HG03378 (cell line): ENCODE results near the gene ZFP36.
"Not testable (repeated sequence)": the region's sequence is repeated elsewhere in the genome, so short reads cannot be mapped to it uniquely, and the experiment has no call there.

ENCODE experiments used
- ATAC-seq: cut with Tn5 transposase; IDR thresholded peaks from one replicate; pipeline ENCODE4 v1.9.1; 2021; ENCODE audit warnings: mild to moderate bottlenecking, moderate library complexity; ENCODE audit not compliant: unreplicated experiment

The ZFP36 gene

GRCh38 chr19:39435499-39436349, 29.1 kb downstream of the ZFP36 start, which contains the start of gene RPS16:
RPS16 (minus strand) TSS chr19:39435949; CDS start chr19:39435895, 54 bp downstream.
- peak; percentile 47 for ATAC-seq

DNA sequence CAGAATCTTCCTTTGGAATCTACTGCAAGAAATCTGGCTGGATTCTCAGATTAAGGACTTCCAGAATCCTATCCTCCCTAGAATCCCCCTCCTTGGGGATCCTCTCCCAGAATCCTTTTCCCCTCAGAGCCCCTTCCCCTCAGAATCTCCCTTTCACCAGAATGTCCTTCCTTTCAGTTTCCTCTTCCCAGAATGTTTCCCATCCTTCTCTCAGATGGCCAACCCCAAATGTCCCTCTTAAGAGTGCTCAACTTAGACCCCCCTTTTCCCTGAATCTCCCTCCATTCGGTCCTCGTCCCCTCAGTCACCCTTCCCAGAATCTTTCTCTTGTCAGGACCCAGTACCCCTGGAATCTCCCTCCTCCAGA, 29.7 kb downstream of the ZFP36 start:
- no peak for ATAC-seq

DNA sequence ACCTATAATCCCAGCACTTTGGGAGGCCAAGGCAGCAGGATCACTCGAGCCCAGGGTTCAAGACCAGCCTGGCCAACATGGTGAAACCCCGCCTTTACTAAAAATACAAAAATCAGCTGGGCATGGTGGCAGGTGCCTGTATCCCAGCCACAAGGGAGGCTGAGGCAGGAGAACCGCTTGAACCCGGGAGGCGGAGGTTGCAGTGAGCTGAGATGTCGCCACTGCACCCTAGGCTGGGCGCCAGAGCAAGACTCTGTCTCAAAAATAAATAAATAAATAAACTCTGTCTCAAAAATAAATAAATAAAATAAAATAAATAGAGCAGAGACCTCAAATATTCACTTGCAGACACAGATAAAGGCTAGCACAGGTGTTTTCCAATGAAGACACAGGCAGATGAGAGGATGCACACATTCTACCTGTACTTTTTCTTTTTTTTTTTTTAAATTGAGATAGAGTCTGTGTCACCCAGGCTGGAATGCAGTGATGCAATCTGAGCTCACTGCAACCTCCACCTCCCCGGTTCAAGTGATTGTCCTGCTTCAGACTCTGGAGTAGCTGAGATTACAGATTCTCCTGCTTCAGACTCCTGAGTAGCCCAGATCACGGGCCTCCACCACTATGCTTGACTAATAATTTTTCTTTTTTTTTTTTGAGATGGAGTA, 31.8 kb downstream of the ZFP36 start:
- ATAC-seq, result no peak

GRCh38 chr19:39444598-39445195, 38.0 kb downstream of the ZFP36 start:
- no peak for ATAC-seq

DNA sequence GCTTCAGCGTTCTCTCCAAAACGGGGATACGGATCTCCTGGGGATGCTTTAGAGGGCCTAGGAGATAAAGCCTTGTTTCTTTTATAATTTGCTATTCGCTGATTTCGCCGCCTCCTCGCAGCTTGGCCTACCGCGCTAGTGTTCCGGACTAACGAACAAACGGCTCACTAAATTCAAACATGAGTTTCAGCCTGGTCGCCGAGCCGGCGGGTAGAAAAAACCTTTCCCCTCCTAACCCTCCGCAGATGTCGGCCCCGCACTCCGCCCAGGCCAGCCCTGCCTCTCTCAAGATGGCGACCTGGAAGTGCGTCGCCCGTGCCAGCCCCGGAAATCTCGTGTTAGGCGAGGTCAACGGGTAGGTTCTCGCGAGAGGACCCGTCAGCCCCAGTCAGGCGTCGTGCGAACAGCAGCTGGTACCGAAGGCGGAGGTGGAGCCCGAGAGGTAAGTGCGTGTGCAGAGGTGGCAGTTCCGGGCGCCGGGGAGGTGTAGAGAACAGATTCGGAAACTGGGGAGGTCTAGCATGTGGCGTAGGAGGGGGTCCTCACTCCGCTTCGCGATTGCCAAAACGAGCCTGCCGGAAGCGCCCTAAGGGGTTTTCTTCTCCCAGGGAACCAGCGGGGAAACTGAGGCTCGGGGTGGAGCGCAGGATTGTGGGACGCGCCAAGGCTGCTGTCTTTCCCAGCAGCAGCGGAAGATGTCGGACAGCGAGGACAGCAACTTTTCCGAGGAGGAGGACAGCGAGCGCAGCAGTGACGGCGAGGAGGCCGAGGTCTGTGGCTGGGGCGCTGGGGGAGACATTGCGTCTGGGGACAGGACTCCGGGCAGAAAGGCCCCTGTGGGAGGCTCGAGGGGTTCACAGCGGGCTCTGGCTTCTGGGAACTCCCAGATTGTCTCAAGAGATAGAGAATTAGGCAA, 38.8 kb downstream of the ZFP36 start, which contains the start of gene SUPT5H:
Gene SUPT5H, plus strand, starts transcription at position 387 of the 916 bp plus-strand sequence. Its CDS starts 309 bp downstream, at position 696.
- peak; percentile 71 for ATAC-seq

DNA sequence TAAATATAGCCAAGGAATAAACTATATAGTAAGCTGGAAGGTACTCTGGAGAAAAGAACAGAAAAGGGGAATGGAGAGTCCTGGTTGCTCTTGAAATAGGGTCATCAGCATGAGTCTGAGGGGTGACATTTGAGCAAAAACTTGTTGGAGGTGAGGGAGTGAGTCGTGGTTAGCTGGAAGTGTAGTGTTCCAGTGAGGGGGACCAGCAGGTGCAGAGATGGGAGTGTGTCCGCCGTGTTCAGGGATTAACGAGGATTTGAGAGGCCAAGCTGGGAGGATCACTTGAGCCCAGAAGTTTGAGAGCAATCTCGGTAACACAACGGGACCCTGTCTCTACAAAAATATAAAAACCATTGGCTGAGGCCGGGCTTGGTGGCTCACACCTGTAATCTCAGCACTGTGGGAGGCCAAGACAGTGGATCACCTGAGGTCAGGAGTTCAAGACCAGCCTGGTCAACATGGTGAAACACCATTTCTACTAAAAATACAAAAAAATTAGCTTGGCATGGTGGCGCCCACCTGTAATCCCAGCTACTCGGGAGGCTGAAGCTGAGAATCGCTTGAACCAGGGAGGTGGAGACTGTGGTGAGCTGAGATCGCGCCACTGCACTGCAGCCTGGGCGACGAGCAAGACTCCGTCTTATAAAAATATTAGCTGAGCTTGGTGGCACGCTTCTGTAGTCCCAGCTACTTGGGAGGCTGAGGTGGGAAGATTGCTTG, 39.9 kb downstream of the ZFP36 start:
- ATAC-seq, result no peak

DNA sequence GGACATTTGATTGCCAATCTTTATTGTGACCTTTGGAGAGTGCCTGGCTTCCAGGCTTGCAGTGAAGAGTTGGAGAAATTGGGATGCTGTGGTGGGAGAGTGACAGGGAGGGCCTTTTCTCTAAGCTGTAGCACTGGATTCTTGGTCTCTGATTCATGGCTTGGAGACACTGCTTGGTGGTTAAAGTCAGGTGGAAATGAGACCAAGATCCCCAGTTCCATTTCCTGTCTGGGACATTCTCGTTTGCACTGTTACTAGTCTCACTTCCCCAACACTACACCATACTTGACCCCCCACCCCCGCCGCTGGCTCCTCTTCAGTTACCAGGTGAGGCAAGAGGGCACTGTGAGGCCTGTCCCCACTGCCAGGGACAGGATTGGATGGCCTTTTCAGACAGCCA, 41.6 kb downstream of the ZFP36 start:
- no peak for ATAC-seq

DNA sequence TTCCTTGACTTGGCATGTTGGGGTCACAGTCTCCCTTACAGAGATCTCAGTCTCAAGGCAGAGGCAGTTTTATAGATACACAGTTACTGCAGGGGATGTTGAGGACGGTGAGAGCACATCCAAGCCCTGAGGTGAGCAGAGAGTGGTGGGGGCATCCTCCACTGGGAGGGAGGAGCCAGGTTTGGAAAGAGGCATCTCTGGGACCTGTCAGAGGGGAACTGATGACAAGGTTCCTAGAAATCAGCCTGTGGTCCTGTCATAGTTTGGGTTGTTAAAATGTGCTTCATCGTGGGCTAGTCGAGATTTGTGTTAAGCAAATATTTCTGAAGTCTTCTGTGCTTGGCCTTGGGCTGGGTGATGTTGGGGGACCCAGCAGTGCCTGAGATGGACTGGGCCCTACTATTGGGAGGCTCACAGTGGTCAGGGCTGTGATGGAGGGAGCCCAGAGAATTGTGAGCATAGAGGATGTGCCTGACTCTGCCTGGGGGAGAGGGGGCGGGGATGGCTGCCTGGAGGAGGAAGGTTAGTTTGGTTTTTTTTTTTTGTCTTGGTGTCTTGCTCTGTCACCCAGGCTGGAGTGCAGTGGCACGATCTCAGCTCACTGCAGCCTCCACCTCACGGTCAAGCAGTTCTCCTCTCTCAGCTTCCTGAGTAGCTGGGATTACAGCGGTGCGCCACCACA, 42.6 kb downstream of the ZFP36 start:
- ATAC-seq, result no peak

- not testable (repeated sequence) for ATAC-seq
Measured at GRCh38 chr19:39451257-39451656, 44.6 kb downstream of the ZFP36 start.
